ENCODE measurements around the gene DENND10. TPM values are rescaled to one million over a fixed set of nuclear protein-coding genes. Genes with fewer than 3 reads are reported as not detected.

DENND10 gene
- total RNA-seq, 2 donors from 2014 or later = 39.1 to 53.1 TPM

Other genes with a start within 250 kb of the DENND10 start
- 1 to 10 TPM in 1 of 2 donors, under 1 TPM in 1; 0.27 to 1.1 TPM for gene NANOS1, start 74.4 kb upstream of the DENND10 start, total RNA-seq
- gene EIF3A, start 23.3 kb upstream of the DENND10 start, total RNA-seq = 100 to 1,000 TPM in 1 of 2 donors, 10 to 100 TPM in 1; 98.2 to 119 TPM
- 10 to 100 TPM; 30.8 to 37.0 TPM for gene SFXN4, start 61.6 kb downstream of the DENND10 start, total RNA-seq
- 100 to 1,000 TPM; 102 to 111 TPM for gene PRDX3, start 74.7 kb downstream of the DENND10 start, total RNA-seq
- 10 to 100 TPM in 1 of 2 donors, 1 to 10 TPM in 1; 7.8 to 12.4 TPM for gene GRK5, start 103.5 kb downstream of the DENND10 start, total RNA-seq